ENCODE measurements around the gene MBTPS1.

DNA sequence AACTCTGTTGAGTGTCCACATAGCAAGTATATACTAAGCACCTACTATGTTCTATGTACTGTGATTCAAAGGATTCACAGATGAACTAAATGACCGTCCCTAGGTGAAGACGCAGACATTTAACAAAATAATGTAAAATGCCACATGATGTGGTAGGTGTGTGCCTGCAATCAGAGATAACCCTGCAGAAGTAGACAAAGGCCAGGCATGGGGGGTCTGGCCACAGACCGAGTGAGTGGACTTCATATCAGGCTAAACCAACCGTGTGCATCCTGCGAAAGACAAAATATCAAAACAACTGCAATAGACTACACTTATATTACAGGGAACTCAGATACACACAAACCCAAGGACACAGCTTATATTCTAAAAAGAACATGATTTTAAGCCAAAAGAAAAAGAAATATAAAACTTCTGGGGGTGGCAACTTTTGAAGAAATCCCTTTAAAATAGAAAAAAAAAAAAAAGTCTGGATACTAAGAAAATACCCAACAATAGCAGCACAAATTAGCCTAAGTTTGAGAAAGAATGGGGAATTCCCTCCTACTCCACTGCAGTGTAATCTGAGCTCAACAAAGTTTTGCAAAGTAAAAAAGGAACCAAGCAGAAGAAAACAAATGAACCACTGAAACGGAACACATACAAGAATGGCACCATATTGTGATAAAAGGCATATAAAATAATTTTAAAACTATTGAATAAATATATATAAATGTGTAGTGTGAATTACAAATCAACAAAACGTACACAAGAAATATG, 16.0 kb upstream of the MBTPS1 start:
- TF ChIP-seq POLR2AphosphoS5 (IDR thresholded peaks at IDR 0.05), result no peak
- TF ChIP-seq EP300 (IDR thresholded peaks at IDR 0.05), result no peak
- TF ChIP-seq, protein P1, sequence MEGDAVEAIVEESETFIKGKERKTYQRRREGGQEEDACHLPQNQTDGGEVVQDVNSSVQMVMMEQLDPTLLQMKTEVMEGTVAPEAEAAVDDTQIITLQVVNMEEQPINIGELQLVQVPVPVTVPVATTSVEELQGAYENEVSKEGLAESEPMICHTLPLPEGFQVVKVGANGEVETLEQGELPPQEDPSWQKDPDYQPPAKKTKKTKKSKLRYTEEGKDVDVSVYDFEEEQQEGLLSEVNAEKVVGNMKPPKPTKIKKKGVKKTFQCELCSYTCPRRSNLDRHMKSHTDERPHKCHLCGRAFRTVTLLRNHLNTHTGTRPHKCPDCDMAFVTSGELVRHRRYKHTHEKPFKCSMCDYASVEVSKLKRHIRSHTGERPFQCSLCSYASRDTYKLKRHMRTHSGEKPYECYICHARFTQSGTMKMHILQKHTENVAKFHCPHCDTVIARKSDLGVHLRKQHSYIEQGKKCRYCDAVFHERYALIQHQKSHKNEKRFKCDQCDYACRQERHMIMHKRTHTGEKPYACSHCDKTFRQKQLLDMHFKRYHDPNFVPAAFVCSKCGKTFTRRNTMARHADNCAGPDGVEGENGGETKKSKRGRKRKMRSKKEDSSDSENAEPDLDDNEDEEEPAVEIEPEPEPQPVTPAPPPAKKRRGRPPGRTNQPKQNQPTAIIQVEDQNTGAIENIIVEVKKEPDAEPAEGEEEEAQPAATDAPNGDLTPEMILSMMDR (IDR thresholded peaks at IDR 0.05), result no peak

Measured in suprapubic skin (tissue), 4 donors.